DOHH2 (cell line): Measurements from ENCODE around the gene SEC61B.

ENCODE experiments used
- CTCF ChIP-seq: fragments of 200-600 bp; sonication (generic); IDR thresholded peaks from one replicate; pipeline ENCODE4 v1.5.1; 2014; ENCODE audit warnings: antibody characterized with exemption, mild to moderate bottlenecking, low read depth, low read length; ENCODE audit not compliant: poor library complexity, severe bottlenecking
- EZH2phosphoT487 ChIP-seq: fragments of 200-600 bp; sonication (generic); IDR thresholded peaks from 2 replicates; pipeline ENCODE4 v1.6.1; 2017; ENCODE audit warnings: borderline replicate concordance, mild to moderate bottlenecking, antibody characterized with exemption, low read length, moderate library complexity, mixed read lengths

- TF ChIP-seq CTCF = peak; percentile 65
- no peak for TF ChIP-seq EZH2phosphoT487
Measured at GRCh38 chr9:99264070-99264680, 42.1 kb downstream of the SEC61B start.
